HG03571 (cell line): ENCODE data around the gene GCA.

Experiments used
- ATAC-seq: cut with Tn5 transposase; IDR thresholded peaks from one replicate; pipeline ENCODE4 v1.9.1; 2021; ENCODE audit not compliant: unreplicated experiment

Gene GCA, protein sequence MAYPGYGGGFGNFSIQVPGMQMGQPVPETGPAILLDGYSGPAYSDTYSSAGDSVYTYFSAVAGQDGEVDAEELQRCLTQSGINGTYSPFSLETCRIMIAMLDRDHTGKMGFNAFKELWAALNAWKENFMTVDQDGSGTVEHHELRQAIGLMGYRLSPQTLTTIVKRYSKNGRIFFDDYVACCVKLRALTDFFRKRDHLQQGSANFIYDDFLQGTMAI

GRCh38 chr2:162343824-162344616 lies at the start of gene GCA:
GCA (plus strand) TSS chr2:162344132; CDS start chr2:162344249, 117 bp downstream.
- peak; percentile 99 for ATAC-seq

DNA sequence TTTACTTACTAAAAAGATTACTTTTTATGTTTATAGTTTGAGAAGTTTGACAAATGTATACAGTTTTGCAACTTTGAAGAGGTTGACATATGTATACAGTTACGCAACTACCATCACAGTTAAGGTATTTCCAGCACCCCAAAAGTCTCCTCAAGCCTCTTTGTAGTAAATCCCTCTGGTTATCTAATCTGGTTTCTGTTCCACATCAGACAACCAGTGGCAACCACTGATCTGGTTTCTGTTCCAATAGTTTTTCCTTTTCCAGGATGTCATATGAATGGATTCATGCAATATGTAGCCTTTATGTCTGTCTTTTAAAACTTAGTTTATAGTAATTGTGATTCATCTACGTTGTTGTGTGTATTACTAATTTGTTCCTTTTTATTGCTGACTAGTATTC lies 48.9 kb upstream of the GCA start:
- ATAC-seq = no peak

DNA sequence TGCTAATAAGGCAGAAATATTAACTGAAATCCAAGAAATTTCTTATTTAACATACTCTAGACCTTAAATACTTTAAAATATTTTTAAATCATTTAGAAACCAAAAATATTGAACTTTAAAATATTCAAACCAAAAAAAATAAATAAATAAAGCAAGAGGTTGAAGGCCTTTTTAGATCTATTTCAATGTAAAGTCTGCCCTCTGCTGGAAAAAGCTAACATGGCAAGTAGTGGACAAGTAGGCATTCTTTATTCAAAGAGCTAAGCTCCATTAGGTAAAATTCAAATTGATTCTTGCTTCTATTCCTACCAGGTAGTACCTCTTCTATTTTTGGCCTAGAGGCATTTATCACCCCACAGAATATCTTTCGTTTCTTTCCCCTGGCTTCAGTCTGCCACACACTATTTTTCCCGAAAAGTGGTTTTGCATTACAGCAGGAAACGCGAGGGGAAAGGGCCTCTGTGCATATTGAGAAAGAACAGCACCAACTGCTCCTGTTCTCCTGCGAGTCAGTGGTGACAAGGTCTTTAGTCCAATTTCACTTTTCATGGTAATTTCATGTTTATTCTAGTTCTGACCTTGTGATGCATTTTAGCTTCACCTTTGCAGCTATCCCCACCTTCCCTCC lies 45.9 kb upstream of the GCA start:
- peak; percentile 52 for ATAC-seq

GRCh38 chr2:162298669-162299335 lies 45.1 kb upstream of the GCA start:
- ATAC-seq = no peak

DNA sequence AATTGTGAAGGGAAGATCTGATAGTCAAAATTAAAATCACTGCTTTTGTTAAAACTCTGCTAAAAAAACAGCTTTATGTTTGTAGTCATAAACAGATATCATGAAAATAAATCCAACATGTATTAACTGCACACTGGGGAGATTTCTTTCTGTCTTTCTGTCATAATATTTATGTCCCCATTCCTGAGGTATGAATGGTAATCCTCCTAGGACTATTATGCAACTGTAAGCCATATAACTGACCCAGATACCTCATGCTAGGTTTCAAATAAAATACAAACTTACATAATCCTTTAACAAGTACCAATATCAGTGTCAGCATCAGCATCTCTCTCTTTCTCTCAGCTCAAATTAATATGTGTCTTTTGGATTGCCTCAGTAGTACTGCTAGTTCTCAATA lies 43.7 kb upstream of the GCA start:
- no peak for ATAC-seq

DNA sequence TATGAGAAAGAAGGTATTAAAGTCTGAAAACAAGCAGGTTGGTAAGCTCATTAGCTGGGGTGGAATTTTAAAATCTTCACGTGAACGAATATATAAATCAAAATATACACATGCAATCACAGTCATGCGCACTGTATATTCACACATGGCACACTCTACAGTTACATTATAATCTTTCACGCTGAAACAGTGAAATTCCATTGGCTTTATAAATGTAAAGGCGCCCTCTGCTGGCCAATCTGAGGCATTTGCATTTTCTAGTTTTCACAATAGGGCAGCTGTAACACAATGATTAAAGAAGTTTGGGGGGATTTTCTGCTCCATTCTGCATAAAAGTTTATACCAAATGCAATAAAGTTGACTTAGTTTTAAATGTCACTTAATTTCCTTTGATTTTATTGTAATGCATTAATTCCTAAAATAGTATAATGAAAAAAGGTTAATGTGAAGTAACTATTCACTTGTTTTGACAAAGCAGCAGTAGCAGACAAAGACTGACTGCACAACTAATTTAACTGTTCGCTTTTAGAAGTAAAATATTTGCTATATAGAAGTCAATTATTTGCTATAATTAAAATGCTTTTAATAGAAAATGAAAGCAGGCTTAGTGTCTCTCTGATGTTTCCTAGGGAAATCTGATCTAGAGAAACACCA lies 42.7 kb upstream of the GCA start:
- peak; percentile 62 for ATAC-seq

GRCh38 chr2:162301877-162302276 lies 42.1 kb upstream of the GCA start:
- ATAC-seq = no peak

DNA sequence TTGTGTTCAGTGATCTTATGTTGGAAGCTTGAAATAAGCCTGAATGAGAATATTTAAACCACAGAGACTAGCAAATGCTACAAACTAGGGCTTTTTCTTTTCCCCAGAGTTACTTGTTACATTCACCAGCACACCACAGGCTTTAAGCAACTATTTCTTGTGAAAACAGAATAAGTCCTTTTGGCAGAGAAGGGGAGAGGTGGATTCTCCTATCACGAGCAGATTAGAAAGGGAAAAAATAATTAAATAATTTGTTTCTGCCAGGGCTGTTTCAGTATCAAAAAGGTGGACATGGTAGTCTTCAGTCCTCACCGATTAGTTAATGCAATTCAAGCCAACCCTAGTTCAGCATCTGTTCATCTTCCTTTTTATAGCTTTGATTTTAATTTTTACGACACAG lies 38.0 kb upstream of the GCA start:
- no peak for ATAC-seq

DNA sequence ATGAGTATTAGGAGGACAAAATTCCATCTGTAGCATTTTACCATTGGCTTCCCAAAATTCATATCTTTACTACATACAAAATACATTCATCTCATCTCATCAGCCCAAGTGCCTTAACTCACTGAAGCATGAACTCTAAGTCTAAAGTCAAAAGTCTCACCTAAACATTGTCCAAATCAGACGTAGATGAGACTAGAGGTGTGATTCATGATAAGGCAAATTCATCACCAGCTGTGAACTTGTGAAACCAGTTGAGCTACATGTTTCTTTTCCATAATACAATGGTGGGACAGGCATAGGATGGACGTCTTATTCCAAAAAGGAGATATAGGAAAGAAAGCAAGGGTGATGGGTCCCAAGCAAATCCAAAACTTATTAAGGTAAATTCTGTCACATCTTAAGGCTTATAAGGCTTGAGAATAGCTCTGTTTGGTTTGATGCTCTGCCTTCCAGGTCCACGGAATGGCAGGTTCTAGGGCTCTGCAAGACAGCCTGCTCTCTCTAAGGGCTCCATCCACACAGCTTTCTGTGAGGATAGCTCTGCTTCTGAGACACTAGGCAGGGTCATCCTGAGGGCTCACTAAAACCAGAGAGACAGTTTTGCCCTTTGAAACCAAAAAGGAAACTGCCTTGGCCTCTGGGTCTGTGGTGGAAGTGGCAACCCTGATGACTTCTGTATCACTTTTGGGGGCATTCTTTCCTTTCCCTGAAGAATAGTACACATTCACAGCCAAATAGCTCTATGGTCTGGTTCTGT lies 35.0 kb upstream of the GCA start:
- ATAC-seq = peak; percentile 54

GRCh38 chr2:162312853-162313252 lies 31.1 kb upstream of the GCA start:
- no peak for ATAC-seq

- no peak for ATAC-seq
Measured at GRCh38 chr2:162315938-162316337, 28.0 kb upstream of the GCA start.

DNA sequence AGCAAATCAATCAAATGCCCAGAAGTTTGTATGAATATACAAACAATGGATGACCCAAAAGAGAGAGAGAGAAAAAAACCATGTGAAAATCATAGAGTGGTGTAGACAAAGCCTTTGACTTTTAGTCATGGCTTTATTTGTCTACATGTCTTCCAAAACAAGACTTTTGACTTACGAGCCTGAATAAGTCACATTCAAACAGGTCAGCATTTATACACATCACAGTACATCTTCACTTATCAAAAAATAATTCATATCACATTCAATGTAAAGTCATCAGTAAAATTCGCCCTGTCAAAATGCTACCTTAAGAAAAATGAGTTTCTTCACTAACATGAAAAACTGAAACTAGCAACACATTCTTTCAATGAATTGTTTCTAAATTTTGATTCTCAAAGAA lies 27.3 kb upstream of the GCA start:
- ATAC-seq = no peak

- no peak for ATAC-seq
Measured at GRCh38 chr2:162317058-162317742, 26.7 kb upstream of the GCA start.

- peak; percentile 3 for ATAC-seq
Measured at GRCh38 chr2:162317861-162318327, 26.0 kb upstream of the GCA start.

DNA sequence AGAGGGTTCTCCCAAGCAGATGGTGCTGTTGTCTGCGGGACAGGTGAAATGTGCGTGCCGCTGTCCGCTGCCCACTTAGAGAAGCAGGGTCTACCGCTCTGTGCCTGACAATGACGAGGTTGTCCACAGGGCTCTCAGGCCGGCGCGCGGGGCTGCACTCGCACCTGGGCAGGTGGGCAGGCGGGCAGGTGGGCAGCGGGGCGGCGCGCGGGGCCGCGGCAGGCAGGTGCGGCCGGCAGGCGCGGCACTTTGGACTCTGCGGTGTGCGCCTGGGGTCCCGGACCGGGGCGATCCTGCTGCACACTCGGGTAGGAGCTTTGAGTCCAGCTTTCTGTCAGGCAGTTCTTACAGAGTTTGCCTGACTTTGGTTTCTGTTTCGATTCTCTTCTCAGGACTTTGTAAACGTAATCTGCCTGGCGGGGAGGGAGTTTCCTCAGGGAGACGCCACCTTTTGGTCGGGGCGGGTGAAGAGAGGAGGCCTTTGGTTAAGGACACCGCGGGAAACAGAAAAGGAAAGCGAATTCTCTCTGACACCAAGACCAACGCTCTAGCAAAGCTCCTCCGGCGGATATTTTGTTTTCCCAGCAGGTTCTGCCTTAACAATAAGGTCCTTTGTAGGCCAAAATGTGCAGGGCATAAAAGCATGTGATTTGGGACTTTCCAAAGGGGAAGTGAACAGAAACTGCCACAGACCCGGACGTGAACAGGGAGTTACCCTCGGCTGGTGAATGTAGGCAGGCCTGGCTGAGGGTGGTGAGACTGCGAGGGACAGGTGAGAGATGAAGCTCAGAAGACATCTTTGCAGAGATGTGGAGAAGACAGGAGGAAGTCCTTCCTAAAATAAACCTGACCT lies 25.4 kb upstream of the GCA start, which contains the start of gene IFIH1:
Gene IFIH1 (minus strand): TSS at position 357 of the 853 bp plus-strand sequence. CDS start 377 bp downstream, outside the sequence.
- peak; percentile 82 for ATAC-seq

DNA sequence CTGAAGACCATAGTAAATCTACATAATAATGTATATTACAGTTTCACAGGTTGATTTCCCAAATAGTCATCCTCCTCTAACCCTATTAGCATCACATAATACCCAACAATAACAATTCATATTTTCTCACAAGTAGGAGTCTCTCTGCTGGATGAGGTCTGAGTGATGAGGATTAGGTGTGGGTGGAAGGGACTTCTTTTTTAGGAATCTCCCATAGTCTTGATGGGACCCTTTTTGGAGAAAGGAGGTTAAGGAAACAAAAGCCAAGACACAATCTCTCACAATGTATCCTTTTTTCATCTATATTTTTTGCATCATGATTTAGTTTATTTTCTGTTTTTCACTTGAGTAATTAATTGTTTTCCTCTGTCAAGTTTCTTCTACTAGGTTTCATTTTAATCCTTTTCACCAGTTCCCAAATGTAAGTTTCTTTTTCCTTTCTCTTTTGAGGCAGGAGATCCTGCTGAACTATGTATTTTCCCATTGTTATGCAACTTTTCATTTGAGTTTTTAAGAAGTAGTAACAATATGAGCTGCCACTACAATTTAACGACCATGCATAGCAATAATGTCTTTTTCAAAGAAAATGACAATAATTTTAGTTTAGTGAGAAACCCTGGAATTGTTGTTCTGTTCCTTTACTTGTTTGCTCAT lies 22.9 kb upstream of the GCA start:
- ATAC-seq = no peak

DNA sequence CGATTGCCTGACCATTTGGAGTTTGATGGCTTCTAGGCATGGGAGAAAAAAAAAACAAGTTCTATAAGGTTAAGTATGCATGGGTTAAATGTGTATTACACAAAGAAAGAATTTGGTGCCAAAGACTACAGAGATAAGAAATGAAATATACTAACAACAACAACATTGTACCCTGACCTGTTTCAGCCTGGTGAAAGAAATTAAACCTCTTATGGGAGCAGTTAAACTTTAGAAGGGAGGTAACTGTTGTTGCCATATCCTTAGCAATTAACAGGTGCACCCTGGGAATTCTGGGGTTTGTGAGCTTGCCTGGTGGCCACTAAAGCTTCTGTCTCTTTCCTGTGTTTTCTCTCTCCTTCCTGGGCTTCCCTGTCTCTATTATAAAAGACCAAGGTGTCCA lies 19.0 kb upstream of the GCA start:
- no peak for ATAC-seq

DNA sequence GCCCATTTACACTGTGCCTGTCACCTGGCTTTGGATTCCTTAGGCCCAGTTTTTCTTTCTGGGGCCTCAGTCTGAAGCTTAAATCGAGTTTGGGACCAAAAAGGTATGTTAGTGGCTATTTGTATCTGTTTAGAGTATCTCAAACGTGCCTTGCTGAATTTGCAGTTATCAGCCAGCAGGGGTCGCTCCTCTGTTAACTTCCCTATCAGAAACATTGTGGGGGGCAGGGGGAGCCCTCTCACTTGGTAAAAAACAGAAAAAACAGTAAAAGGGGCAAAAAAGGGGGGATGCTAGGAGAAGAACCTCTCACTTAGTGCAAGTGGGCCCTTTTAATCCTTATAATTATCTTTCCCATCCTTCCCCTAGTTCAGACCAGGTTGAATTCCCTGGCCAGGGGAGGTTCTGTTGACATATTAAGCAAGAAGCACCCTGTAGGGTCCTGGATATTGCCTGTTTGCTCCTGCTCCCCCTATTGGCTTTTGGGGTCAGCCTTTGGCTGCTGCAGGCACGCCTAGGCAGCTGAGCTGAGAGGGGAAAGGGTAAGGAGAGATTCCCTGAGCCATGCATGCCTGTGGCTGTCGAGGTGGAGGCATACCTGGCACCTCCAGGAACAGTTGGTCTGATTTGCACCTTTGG lies 16.7 kb upstream of the GCA start:
- ATAC-seq = no peak
